SK-N-SH treated with all-trans-retinoic acid at 6 μM for 48 hours (cell line): Measurements from ENCODE around the gene FFAR3.

Experiments used
- ATAC-seq: fragments of 200-7000 bp; cut with Tn5 transposase; 3 replicates; pipeline ENCODE4 v1.9.1; 2020; ENCODE audit warnings: mild to moderate bottlenecking, moderate library complexity
- ARNTL ChIP-seq: fragments of 450-650 bp; formaldehyde crosslinking; IDR thresholded peaks from 2 replicates; pipeline ENCODE4 v1.5.0; 2020; ENCODE audit warnings: low read depth, mild to moderate bottlenecking, moderate library complexity, borderline replicate concordance
- BACH2 ChIP-seq: fragments of 250-450 bp; sonication (Bioruptor Pico); IDR thresholded peaks from 2 replicates; pipeline ENCODE4 v1.9.0; 2021; ENCODE audit warnings: mild to moderate bottlenecking, borderline replicate concordance
- CSDC2 ChIP-seq: fragments of 250-450 bp; sonication (Bioruptor Pico); IDR thresholded peaks from 2 replicates; pipeline ENCODE4 v1.5.0; 2020; ENCODE audit warnings: mild to moderate bottlenecking, moderate library complexity
- ESRRG ChIP-seq: fragments of 250-450 bp; sonication (Bioruptor Pico); IDR thresholded peaks from 2 replicates; pipeline ENCODE4 v1.6.1; 2021; ENCODE audit warnings: mild to moderate bottlenecking
- GLIS3 ChIP-seq: fragments of 250-450 bp; sonication (Bioruptor Pico); IDR thresholded peaks from 2 replicates; pipeline ENCODE4 v1.5.0; 2020; ENCODE audit warnings: mild to moderate bottlenecking, moderate library complexity
- ISL1 ChIP-seq: fragments of 250-450 bp; sonication (Bioruptor Pico); IDR thresholded peaks from 2 replicates; pipeline ENCODE4 v2.1.2; 2022; ENCODE audit warnings: mild to moderate bottlenecking, moderate library complexity
- OSR1 ChIP-seq: fragments of 250-450 bp; sonication (Bioruptor Pico); IDR thresholded peaks from 2 replicates; pipeline ENCODE4 v1.8.0; 2022; ENCODE audit warnings: moderate library complexity, mild to moderate bottlenecking, inconsistent platforms
- RARB ChIP-seq: fragments of 250-450 bp; sonication (Bioruptor Pico); IDR thresholded peaks from 2 replicates; pipeline ENCODE4 v1.8.0; 2021; ENCODE audit warnings: mild to moderate bottlenecking, moderate library complexity
- SNAI2 ChIP-seq: fragments of 250-450 bp; sonication (Bioruptor Pico); IDR thresholded peaks from 2 replicates; pipeline ENCODE4 v1.5.0; 2020; ENCODE audit warnings: mild to moderate bottlenecking, moderate library complexity
- TCF4 ChIP-seq: fragments of 250-450 bp; sonication (Bioruptor Pico); IDR thresholded peaks from 2 replicates; pipeline ENCODE4 v1.8.0; 2021; ENCODE audit warnings: mild to moderate bottlenecking, moderate library complexity, borderline replicate concordance
- TOX ChIP-seq: fragments of 250-450 bp; sonication (Bioruptor Pico); IDR thresholded peaks from 2 replicates; pipeline ENCODE4 v1.8.0; 2021; ENCODE audit warnings: mild to moderate bottlenecking, moderate library complexity, borderline replicate concordance
- ZC3H10 ChIP-seq: fragments of 250-450 bp; sonication (Bioruptor Pico); IDR thresholded peaks from 2 replicates; pipeline ENCODE4 v1.5.1; 2021; ENCODE audit warnings: mild to moderate bottlenecking, moderate library complexity
- ZFP3 ChIP-seq: fragments of 250-450 bp; sonication (Bioruptor Pico); IDR thresholded peaks from 2 replicates; pipeline ENCODE4 v1.5.0; 2020; ENCODE audit warnings: mild to moderate bottlenecking, moderate library complexity
- ZFP30 ChIP-seq: fragments of 450-650 bp; formaldehyde crosslinking; IDR thresholded peaks from 2 replicates; pipeline ENCODE4 v1.5.0; 2022; ENCODE audit warnings: mild to moderate bottlenecking, moderate library complexity
- ZNF565 ChIP-seq: fragments of 450-650 bp; formaldehyde crosslinking; conservative IDR thresholded peaks from 2 replicates; pipeline ENCODE4 v1.5.0; 2020; ENCODE audit warnings: low read depth, mild to moderate bottlenecking, moderate library complexity
- ZNF70 ChIP-seq: fragments of 450-650 bp; formaldehyde crosslinking; IDR thresholded peaks from 2 replicates; pipeline ENCODE4 v1.5.0; 2020; ENCODE audit warnings: mild to moderate bottlenecking, moderate library complexity
- ZNF8 ChIP-seq: fragments of 450-650 bp; formaldehyde crosslinking; IDR thresholded peaks from 2 replicates; pipeline ENCODE4 v1.5.0; 2020; ENCODE audit warnings: mild to moderate bottlenecking, moderate library complexity
- TF ChIP-seq, protein P1 (sequence below): fragments of 250-450 bp; sonication (Bioruptor Pico); IDR thresholded peaks from 2 replicates; pipeline ENCODE4 v1.8.0; 2020; ENCODE audit warnings: mild to moderate bottlenecking, moderate library complexity, borderline replicate concordance
- TF ChIP-seq, protein P2 (sequence below): fragments of 250-450 bp; sonication (Bioruptor Pico); IDR thresholded peaks from 2 replicates; pipeline ENCODE4 v1.5.1; 2021; ENCODE audit warnings: mild to moderate bottlenecking, moderate library complexity
- TF ChIP-seq, protein P3 (sequence below): fragments of 250-450 bp; sonication (Bioruptor Pico); IDR thresholded peaks from 2 replicates; pipeline ENCODE4 v1.5.1; 2020; ENCODE audit warnings: low read depth, mild to moderate bottlenecking, moderate library complexity
- TF ChIP-seq, protein P4 (sequence below): fragments of 250-450 bp; sonication (Bioruptor Pico); IDR thresholded peaks from 2 replicates; pipeline ENCODE4 v1.8.0; 2021; ENCODE audit warnings: low read depth, mild to moderate bottlenecking, moderate library complexity, borderline replicate concordance
- TF ChIP-seq, protein P5 (sequence below): fragments of 250-450 bp; sonication (Bioruptor Pico); IDR thresholded peaks from 2 replicates; pipeline ENCODE4 v1.5.0; 2020; ENCODE audit warnings: mild to moderate bottlenecking, moderate library complexity

The FFAR3 gene

DNA sequence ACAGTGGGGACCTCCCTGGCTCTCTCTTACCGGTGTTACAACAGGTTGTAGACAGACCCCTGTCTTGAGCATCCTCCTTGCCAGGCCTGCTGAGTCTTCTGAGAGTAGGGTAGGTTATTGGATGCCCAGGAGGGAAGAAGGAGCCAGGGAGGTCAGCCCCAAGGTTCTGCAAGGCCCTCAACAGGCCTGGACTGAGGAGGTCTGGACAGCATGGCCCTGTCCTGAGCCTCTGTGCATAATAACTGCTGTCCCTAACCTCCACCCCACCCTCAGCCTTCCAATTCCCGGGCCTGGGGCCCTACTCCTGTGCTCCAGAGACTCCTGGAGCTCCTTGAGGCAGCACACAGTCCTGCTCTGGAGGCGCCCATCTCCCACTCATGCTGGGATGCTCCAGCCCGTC lies 28.9 kb upstream of the FFAR3 start (continued):
- TF ChIP-seq, protein P1, sequence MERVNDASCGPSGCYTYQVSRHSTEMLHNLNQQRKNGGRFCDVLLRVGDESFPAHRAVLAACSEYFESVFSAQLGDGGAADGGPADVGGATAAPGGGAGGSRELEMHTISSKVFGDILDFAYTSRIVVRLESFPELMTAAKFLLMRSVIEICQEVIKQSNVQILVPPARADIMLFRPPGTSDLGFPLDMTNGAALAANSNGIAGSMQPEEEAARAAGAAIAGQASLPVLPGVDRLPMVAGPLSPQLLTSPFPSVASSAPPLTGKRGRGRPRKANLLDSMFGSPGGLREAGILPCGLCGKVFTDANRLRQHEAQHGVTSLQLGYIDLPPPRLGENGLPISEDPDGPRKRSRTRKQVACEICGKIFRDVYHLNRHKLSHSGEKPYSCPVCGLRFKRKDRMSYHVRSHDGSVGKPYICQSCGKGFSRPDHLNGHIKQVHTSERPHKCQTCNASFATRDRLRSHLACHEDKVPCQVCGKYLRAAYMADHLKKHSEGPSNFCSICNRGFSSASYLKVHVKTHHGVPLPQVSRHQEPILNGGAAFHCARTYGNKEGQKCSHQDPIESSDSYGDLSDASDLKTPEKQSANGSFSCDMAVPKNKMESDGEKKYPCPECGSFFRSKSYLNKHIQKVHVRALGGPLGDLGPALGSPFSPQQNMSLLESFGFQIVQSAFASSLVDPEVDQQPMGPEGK = no peak
- TF ChIP-seq ZNF8 (CRISPR knock-in tag) (no peak), ZNF70 (no peak)
- TF ChIP-seq, all 23 proteins: peak for 0

DNA sequence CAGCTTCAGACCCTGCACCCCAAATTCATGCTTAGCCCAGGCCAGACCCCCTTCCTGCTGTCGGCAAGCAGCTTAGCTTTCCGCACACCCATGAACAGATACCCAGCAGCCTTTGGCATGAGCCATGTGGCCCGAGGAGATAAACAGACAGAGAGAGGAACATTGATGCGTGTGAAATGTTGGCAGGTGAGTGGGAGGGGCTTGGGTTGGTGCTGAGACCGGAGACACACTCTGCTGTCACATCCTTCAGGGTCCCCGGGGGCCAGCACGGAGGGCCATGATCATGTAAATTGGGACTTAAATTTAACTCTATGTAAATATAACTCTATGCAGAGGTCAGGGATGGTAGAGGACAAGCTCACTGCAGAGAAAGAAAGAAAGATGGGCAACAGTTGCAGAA lies 27.8 kb upstream of the FFAR3 start:
- no peak for ATAC-seq
- TF ChIP-seq, protein P2, sequence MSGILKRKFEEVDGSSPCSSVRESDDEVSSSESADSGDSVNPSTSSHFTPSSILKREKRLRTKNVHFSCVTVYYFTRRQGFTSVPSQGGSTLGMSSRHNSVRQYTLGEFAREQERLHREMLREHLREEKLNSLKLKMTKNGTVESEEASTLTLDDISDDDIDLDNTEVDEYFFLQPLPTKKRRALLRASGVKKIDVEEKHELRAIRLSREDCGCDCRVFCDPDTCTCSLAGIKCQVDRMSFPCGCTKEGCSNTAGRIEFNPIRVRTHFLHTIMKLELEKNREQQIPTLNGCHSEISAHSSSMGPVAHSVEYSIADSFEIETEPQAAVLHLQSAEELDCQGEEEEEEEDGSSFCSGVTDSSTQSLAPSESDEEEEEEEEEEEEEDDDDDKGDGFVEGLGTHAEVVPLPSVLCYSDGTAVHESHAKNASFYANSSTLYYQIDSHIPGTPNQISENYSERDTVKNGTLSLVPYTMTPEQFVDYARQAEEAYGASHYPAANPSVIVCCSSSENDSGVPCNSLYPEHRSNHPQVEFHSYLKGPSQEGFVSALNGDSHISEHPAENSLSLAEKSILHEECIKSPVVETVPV (CRISPR knock-in tag) = no peak
- TF ChIP-seq, protein P3, sequence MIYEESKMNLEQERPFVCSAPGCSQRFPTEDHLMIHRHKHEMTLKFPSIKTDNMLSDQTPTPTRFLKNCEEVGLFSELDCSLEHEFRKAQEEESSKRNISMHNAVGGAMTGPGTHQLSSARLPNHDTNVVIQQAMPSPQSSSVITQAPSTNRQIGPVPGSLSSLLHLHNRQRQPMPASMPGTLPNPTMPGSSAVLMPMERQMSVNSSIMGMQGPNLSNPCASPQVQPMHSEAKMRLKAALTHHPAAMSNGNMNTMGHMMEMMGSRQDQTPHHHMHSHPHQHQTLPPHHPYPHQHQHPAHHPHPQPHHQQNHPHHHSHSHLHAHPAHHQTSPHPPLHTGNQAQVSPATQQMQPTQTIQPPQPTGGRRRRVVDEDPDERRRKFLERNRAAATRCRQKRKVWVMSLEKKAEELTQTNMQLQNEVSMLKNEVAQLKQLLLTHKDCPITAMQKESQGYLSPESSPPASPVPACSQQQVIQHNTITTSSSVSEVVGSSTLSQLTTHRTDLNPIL (CRISPR knock-in tag) = no peak
- TF ChIP-seq ESRRG (CRISPR knock-in tag) = no peak
- TF ChIP-seq CSDC2 (CRISPR knock-in tag) = no peak
- no peak for TF ChIP-seq ZFP3
- TF ChIP-seq TCF4 = no peak
- no peak for TF ChIP-seq TOX (CRISPR knock-in tag)
- no peak for TF ChIP-seq ZNF8 (CRISPR knock-in tag)
- TF ChIP-seq SNAI2 (CRISPR knock-in tag) = no peak
- no peak for TF ChIP-seq ISL1 (CRISPR knock-in tag)
- no peak for TF ChIP-seq ZNF565
- TF ChIP-seq ZFP30 (CRISPR knock-in tag) = no peak
- TF ChIP-seq GLIS3 (CRISPR knock-in tag) = no peak
- TF ChIP-seq ARNTL (CRISPR knock-in tag) = no peak
- TF ChIP-seq, protein P1 = no peak
- no peak for TF ChIP-seq BACH2 (CRISPR knock-in tag)

DNA sequence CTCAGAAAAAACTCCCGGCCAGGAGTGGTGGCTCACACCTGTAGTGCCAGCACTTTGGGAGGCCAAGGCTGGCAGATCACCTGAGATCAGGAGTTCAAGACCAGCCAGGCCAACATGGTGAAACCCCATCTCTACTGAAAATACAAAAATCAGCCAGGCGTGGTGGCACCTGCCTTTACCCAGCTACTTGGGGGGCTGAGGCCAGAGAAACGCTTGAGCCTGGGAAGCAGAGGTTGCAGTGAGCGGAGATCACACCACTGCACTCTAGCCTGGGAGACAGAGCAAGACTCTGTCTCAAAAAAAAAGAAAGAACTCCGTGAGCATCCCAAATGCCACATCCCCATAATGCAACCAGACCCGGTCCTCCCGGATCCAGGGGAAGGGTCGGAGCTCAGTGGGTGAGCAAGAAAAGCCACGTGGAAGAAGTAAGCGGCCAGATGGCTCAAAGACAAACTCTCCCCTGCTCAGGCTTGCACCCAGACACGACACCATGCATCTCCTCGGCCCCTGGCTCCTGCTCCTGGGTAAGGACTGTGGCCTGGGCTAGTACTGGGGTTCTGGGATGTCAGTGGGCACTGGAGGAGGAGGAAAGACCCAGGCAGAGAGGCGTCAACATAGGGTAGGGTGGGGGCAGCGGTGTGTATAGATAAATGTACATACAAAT lies 26.6 kb upstream of the FFAR3 start:
- ATAC-seq = no peak
- TF ChIP-seq ARNTL (CRISPR knock-in tag) = no peak
- TF ChIP-seq ZNF565 = no peak
- TF ChIP-seq, protein P4, sequence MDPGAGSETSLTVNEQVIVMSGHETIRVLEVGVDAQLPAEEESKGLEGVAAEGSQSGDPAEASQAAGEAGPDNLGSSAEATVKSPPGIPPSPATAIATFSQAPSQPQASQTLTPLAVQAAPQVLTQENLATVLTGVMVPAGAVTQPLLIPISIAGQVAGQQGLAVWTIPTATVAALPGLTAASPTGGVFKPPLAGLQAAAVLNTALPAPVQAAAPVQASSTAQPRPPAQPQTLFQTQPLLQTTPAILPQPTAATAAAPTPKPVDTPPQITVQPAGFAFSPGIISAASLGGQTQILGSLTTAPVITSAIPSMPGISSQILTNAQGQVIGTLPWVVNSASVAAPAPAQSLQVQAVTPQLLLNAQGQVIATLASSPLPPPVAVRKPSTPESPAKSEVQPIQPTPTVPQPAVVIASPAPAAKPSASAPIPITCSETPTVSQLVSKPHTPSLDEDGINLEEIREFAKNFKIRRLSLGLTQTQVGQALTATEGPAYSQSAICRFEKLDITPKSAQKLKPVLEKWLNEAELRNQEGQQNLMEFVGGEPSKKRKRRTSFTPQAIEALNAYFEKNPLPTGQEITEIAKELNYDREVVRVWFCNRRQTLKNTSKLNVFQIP (CRISPR knock-in tag) = no peak
- no peak for TF ChIP-seq SNAI2 (CRISPR knock-in tag)
- TF ChIP-seq BACH2 (CRISPR knock-in tag) = no peak
- TF ChIP-seq ZFP30 (CRISPR knock-in tag) = no peak
- TF ChIP-seq GLIS3 (CRISPR knock-in tag) = no peak
- TF ChIP-seq, protein P1 = no peak
- TF ChIP-seq OSR1 (CRISPR knock-in tag) = no peak
- TF ChIP-seq ZNF8 (CRISPR knock-in tag) = no peak
- no peak for TF ChIP-seq ESRRG (CRISPR knock-in tag)
- no peak for TF ChIP-seq CSDC2 (CRISPR knock-in tag)
- TF ChIP-seq TCF4 = no peak
- TF ChIP-seq, protein P5, sequence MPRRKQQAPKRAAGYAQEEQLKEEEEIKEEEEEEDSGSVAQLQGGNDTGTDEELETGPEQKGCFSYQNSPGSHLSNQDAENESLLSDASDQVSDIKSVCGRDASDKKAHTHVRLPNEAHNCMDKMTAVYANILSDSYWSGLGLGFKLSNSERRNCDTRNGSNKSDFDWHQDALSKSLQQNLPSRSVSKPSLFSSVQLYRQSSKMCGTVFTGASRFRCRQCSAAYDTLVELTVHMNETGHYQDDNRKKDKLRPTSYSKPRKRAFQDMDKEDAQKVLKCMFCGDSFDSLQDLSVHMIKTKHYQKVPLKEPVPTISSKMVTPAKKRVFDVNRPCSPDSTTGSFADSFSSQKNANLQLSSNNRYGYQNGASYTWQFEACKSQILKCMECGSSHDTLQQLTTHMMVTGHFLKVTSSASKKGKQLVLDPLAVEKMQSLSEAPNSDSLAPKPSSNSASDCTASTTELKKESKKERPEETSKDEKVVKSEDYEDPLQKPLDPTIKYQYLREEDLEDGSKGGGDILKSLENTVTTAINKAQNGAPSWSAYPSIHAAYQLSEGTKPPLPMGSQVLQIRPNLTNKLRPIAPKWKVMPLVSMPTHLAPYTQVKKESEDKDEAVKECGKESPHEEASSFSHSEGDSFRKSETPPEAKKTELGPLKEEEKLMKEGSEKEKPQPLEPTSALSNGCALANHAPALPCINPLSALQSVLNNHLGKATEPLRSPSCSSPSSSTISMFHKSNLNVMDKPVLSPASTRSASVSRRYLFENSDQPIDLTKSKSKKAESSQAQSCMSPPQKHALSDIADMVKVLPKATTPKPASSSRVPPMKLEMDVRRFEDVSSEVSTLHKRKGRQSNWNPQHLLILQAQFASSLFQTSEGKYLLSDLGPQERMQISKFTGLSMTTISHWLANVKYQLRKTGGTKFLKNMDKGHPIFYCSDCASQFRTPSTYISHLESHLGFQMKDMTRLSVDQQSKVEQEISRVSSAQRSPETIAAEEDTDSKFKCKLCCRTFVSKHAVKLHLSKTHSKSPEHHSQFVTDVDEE (CRISPR knock-in tag) = no peak
- no peak for TF ChIP-seq TOX (CRISPR knock-in tag)
- TF ChIP-seq, protein P3 (CRISPR knock-in tag) = no peak
- no peak for TF ChIP-seq ZC3H10
- no peak for TF ChIP-seq ZFP3
- no peak for TF ChIP-seq RARB (CRISPR knock-in tag)
